H1 (cell line): Measurements from ENCODE around the gene LIF. TPM values are rescaled to one million over a fixed set of nuclear protein-coding genes. Genes with fewer than 3 reads are reported as not detected.

Source experiments
- CTCF ChIA-PET: fragments of 300-600 bp; sonication (Branson Sonifier 250); formaldehyde crosslinking; loops from one replicate; lab custom pipeline; 2021; ENCODE audit not compliant: partially characterized antibody; lab: Charles Lee
- POLR2A ChIA-PET: fragments of 300-600 bp; sonication (Branson Sonifier 250); formaldehyde crosslinking; loops from one replicate; lab custom pipeline; 2021; ENCODE audit warnings: inconsistent platforms; ENCODE audit not compliant: partially characterized antibody; lab: Charles Lee
- DNase-seq, 2 experiments: peaks; one replicate each; pipeline versions ENCODE4 v3.0.0 to v3.0.0-alpha.2; 2010 to 2022; ENCODE audit warnings: low spot score in 2 of 2, low read depth in 1 of 2, mixed read lengths in 1 of 2
- FAIRE-seq: peaks from 2 replicates; lab custom pipeline; 2011; peaks lifted over from hg19 to GRCh38; lab: Jason Lieb, UNC
- H2AFZ ChIP-seq: 2 replicates; pipeline ENCODE4 v1.8.1; 2012; ENCODE audit warnings: low read length, inconsistent platforms
- H2AK5ac ChIP-seq: 2 replicates; pipeline ENCODE4 v1.6.1; 2013; ENCODE audit warnings: low read depth, low read length
- H2BK120ac ChIP-seq: replicated peaks from 2 replicates; pipeline ENCODE3; 2013; ENCODE audit warnings: low read depth, low read length, inconsistent platforms
- H2BK12ac ChIP-seq: 2 replicates; pipeline ENCODE4 v1.6.1; 2013; ENCODE audit warnings: low read depth, low read length
- H2BK15ac ChIP-seq: 2 replicates; pipeline ENCODE4 v1.6.1; 2013; ENCODE audit warnings: low read length
- H2BK20ac ChIP-seq: 2 replicates; pipeline ENCODE4 v1.6.1; 2013; ENCODE audit warnings: low read length
- H2BK5ac ChIP-seq: 2 replicates; pipeline ENCODE4 v1.6.1; 2013; ENCODE audit warnings: low read depth, low read length
- H3K14ac ChIP-seq: 2 replicates; pipeline ENCODE4 v1.6.1; 2013; ENCODE audit warnings: inconsistent platforms; ENCODE audit not compliant: insufficient read length
- H3K18ac ChIP-seq: 2 replicates; pipeline ENCODE4 v1.6.1; 2013; ENCODE audit warnings: low read length; ENCODE audit errors: extremely low read depth
- H3K23ac ChIP-seq: 2 replicates; pipeline ENCODE4 v1.6.1; 2013; ENCODE audit warnings: inconsistent platforms; ENCODE audit not compliant: insufficient read length
- H3K23me2 ChIP-seq: 2 replicates; pipeline ENCODE4 v1.6.1; 2013; ENCODE audit warnings: low read depth, low read length
- H3K27ac ChIP-seq: 2 replicates; pipeline ENCODE4 v1.6.1; 2011; ENCODE audit warnings: low read depth, low read length, inconsistent platforms
- H3K27me3 ChIP-seq, 4 experiments: replicated peaks in 1 of 4; 1 replicate in 1 of 4; 2 replicates in 3 of 4; pipeline versions ENCODE4 v1.6.1 to v1.8.1; 2011 to 2013; ENCODE audit warnings: low read length in 3 of 4, mild to moderate bottlenecking in 3 of 4, inconsistent platforms in 2 of 4, mixed read lengths in 2 of 4, moderate library complexity in 1 of 4; ENCODE audit not compliant: control insufficient read depth in 3 of 4, insufficient read depth in 3 of 4; ENCODE audit errors: extremely low read depth in 1 of 4
- H3K36me3 ChIP-seq, 4 experiments: 2 replicates each; pipeline versions ENCODE4 v1.6.1 to v1.8.1; 2011 to 2013; ENCODE audit warnings: mild to moderate bottlenecking in 4 of 4, low read length in 3 of 4, moderate library complexity in 2 of 4, control low read depth in 1 of 4, inconsistent platforms in 1 of 4; ENCODE audit not compliant: insufficient read depth in 4 of 4, control insufficient read depth in 2 of 4
- H3K4ac ChIP-seq: replicated peaks from 2 replicates; pipeline ENCODE3; 2013; ENCODE audit warnings: low read length, low read depth, mixed read lengths, inconsistent platforms; ENCODE audit not compliant: insufficient read length
- H3K4me1 ChIP-seq, 4 experiments: replicated peaks in 1 of 4; 1 replicate in 1 of 4; 2 replicates in 3 of 4; pipeline versions ENCODE4 v1.6.1 to v1.8.1; 2011 to 2013; ENCODE audit warnings: low read length in 3 of 4, inconsistent platforms in 2 of 4, mixed read lengths in 1 of 4; ENCODE audit not compliant: insufficient read depth in 4 of 4, control insufficient read depth in 3 of 4
- H3K4me2 ChIP-seq, 2 experiments: 2 replicates each; pipeline versions ENCODE4 v1.6.1 to v1.8.1; 2011 to 2013; ENCODE audit warnings: low read depth in 2 of 2, low read length in 2 of 2, control low read depth in 1 of 2, inconsistent platforms in 1 of 2, mild to moderate bottlenecking in 1 of 2; ENCODE audit not compliant: insufficient read depth in 1 of 2
- H3K4me3 ChIP-seq, 4 experiments: fragments of 200-600, 300-600 bp in 1 of 4; sonication (generic), shearing (Covaris generic), sonication (Bioruptor Twin) in 1 of 4; 2 replicates each; pipeline versions ENCODE4 v1.5.1 to v1.8.1; 2011 to 2016; ENCODE audit warnings: low read length in 4 of 4, low read depth in 3 of 4, control low read depth in 2 of 4, inconsistent platforms in 2 of 4, mild to moderate bottlenecking in 2 of 4, mixed read lengths in 1 of 4, moderate library complexity in 1 of 4; ENCODE audit not compliant: insufficient read depth in 2 of 4; ENCODE audit errors: extremely low read depth in 1 of 4
- H3K56ac ChIP-seq: replicated peaks from 2 replicates; pipeline ENCODE3; 2013; ENCODE audit warnings: low read depth, mild to moderate bottlenecking, mixed read lengths, low read length, inconsistent platforms; ENCODE audit not compliant: insufficient read length
- H3K79me1 ChIP-seq: 2 replicates; pipeline ENCODE4 v1.6.1; 2013; ENCODE audit warnings: low read depth, low read length, control low read depth
- H3K79me2 ChIP-seq, 2 experiments: 2 replicates each; pipeline versions ENCODE4 v1.6.1 to v1.8.1; 2012 to 2013; ENCODE audit warnings: low read length in 2 of 2, mild to moderate bottlenecking in 2 of 2, inconsistent platforms in 1 of 2; ENCODE audit not compliant: insufficient read depth in 2 of 2, control insufficient read depth in 1 of 2
- H3K9ac ChIP-seq, 4 experiments: replicated peaks in 1 of 4; 1 replicate in 1 of 4; 2 replicates in 3 of 4; pipeline versions ENCODE4 v1.6.1 to v1.8.1; 2011 to 2013; ENCODE audit warnings: low read depth in 3 of 4, low read length in 3 of 4, control low read depth in 2 of 4, mild to moderate bottlenecking in 2 of 4, moderate library complexity in 2 of 4, inconsistent platforms in 1 of 4; ENCODE audit errors: extremely low read depth in 1 of 4
- H3K9me3 ChIP-seq, 2 experiments: 2 replicates each; pipeline versions ENCODE4 v1.6.1 to v1.8.1; 2012 to 2013; ENCODE audit warnings: mild to moderate bottlenecking in 2 of 2, moderate library complexity in 2 of 2, control low read depth in 1 of 2, inconsistent platforms in 1 of 2, low read depth in 1 of 2, low read length in 1 of 2, mixed read lengths in 1 of 2; ENCODE audit not compliant: insufficient read depth in 2 of 2
- H4K20me1 ChIP-seq, 2 experiments: replicated peaks in 1 of 2; 2 replicates each; pipeline versions ENCODE3 to v1.8.1; 2011 to 2013; ENCODE audit warnings: inconsistent platforms in 2 of 2, low read length in 2 of 2, mild to moderate bottlenecking in 1 of 2; ENCODE audit not compliant: insufficient read depth in 2 of 2, control insufficient read depth in 1 of 2
- H4K5ac ChIP-seq: 2 replicates; pipeline ENCODE4 v1.6.1; 2013; ENCODE audit warnings: low read length, low read depth, mixed read lengths, inconsistent platforms; ENCODE audit not compliant: insufficient read length
- H4K8ac ChIP-seq: 2 replicates; pipeline ENCODE4 v1.8.0; 2013; ENCODE audit warnings: mild to moderate bottlenecking, moderate library complexity, low read length, inconsistent platforms; ENCODE audit not compliant: insufficient read depth; ENCODE audit errors: extremely low read depth
- H4K91ac ChIP-seq: replicated peaks from 2 replicates; pipeline ENCODE3; 2013; ENCODE audit warnings: low read length, mixed read lengths, inconsistent platforms; ENCODE audit not compliant: insufficient read length
- BRCA1 ChIP-seq: IDR thresholded peaks from 2 replicates; pipeline ENCODE4 v1.6.1; 2012; ENCODE audit warnings: low read depth, low read length, improper control_type of control experiment
- EZH2 ChIP-seq: fragments of 200-600 bp; sonication (generic); IDR thresholded peaks from 2 replicates; pipeline ENCODE4 v1.7.1; 2012; ENCODE audit warnings: low read depth, mild to moderate bottlenecking, moderate library complexity, low read length, inconsistent platforms; ENCODE audit not compliant: severe bottlenecking
- SIRT6 ChIP-seq: IDR thresholded peaks from one replicate; pipeline ENCODE4 v1.7.1; 2012; ENCODE audit warnings: low read length, inconsistent platforms
- WGBS, 2 experiments: shearing (Covaris generic) in 1 of 2; methylation state at CpG; one replicate each; pipeline versions ENCODE4 v1.1.6 to v1.1.7; 2013 to 2015; ENCODE audit warnings: low lambda C conversion rate in 2 of 2, mixed read lengths in 2 of 2, inconsistent platforms in 1 of 2, low coverage in 1 of 2, missing lambda C conversion rate in 1 of 2; ENCODE audit not compliant: insufficient replicate concordance in 2 of 2, insufficient coverage in 1 of 2, insufficient read length in 1 of 2; ENCODE audit errors: extremely low coverage in 1 of 2, missing lambda C conversion rate in 1 of 2; 5-methylcytosine and 5-hydroxymethylcytosine counted together
- polyA plus RNA-seq, 7 experiments: library from polyadenylated mRNA; depleted of rRNA in 3 of 7; stranded (reverse) in 5 of 7; unstranded in 2 of 7; fragments of >200 nt in 5 of 7; fragments of 200-250 nt in 2 of 7; gene quantifications; 1 replicate in 5 of 7; 2 replicates in 1 of 7; 4 replicates in 1 of 7; pipeline versions ENCODE4 v1.2.1 to v1.2.3, GENCODE V29; 2011 to 2013; ENCODE audit warnings: missing spikeins in 2 of 7, mixed read lengths in 2 of 7
- total RNA-seq: library from RNA; stranded (reverse); fragmentation: NEBNext Ultra II Directional; extraction: Animal tissue kit (Norgen Biotek cat#: 25700); gene quantifications from 2 replicates; pipeline ENCODE4 v1.2.1, GENCODE V29; 2021

The LIF gene
- total and polyA plus RNA-seq, 2 of the 8 experiments (the other 6 are each of a cell fraction or from before 2014, with no cell fraction given), result 3.3 to 3.5 TPM

DNA sequence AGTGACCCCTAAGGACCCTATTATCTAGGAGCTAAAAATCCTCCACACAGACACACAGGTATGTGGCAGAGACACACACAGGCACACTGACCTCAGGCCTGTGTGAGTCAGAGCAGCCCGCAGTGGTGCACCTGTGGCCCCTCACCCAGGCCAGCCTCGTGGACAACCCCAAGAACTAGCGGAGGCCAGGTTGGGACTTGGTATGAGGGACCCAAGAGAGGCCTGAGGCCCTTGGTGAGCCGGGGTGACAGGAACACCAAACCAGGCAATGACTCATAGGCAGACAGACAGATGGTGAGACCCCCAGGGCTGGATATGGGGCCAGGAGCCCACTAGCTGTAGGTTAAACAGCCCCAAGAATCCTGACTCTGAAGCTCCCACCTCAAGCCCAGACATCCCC is 36.8 kb upstream of the LIF start:
- no peak overlapping the region for H4K5ac ChIP-seq
- no peak overlapping the region for H3K23ac ChIP-seq
- no peak for TF ChIP-seq BRCA1
- no peak for TF ChIP-seq SIRT6
- no peak for TF ChIP-seq EZH2
- H3K14ac ChIP-seq, result no peak overlapping the region
- peaks cover 0 to 4% of the 10 kb centered on the region in 2 experiments for H4K20me1 ChIP-seq
- no peak overlapping the region for H3K56ac ChIP-seq
- no peak overlapping the region for H2BK20ac ChIP-seq
- H3K9me3 ChIP-seq, result no peaks in the 10 kb centered on the region
- no peaks in the 10 kb centered on the region for H3K79me1 ChIP-seq
- no peaks in the 10 kb centered on the region for H3K79me2 ChIP-seq
- H2AFZ ChIP-seq, result no peak overlapping the region
- H3K23me2 ChIP-seq, result 0 out of 2 replicates have a peak, but pooled peaks cover under 1% of the 10 kb centered on the region
- H3K27me3 ChIP-seq, result no peaks in the 10 kb centered on the region
- no peak overlapping the region for H3K18ac ChIP-seq
- H3K4me1 ChIP-seq, result peaks cover 0 to 4% (median 2%) of the 10 kb centered on the region in 4 experiments; a peak in 5 of 7 replicates
- no peak overlapping the region for H3K27ac ChIP-seq
- no peak overlapping the region for H3K4me3 ChIP-seq
- WGBS, 2 experiments, result 86% methylated on average over 4 of the region's 4 CpGs; no CpG with 5 or more reads in 1 of the 2 experiments
- no peak overlapping the region for H2BK15ac ChIP-seq
- no peak for FAIRE-seq
- no peaks in the 10 kb centered on the region for H3K36me3 ChIP-seq
- H4K91ac ChIP-seq, result no peak overlapping the region
- CTCF ChIA-PET, result interaction anchor here (0.9 to 1.3 kb wide), 4 partner anchors 14 to 54 kb away, joined by 3 read pairs; no protein-coding TSS in a partner anchor
- no peak overlapping the region for H2AK5ac ChIP-seq
- DNase-seq, result no peak
- H2BK5ac ChIP-seq, result no peak overlapping the region
- no peak overlapping the region for H4K8ac ChIP-seq
- H3K4ac ChIP-seq, result no peak overlapping the region
- no peak overlapping the region for H2BK12ac ChIP-seq
- POLR2A ChIA-PET, result interaction anchor here (0.7 to 1.3 kb wide), 3 partner anchors 8 to 90 kb away, joined by 3 to 4 read pairs (median 3); no protein-coding TSS in a partner anchor
- H3K4me2 ChIP-seq, result no peak overlapping the region
- no peak overlapping the region for H3K9ac ChIP-seq
- no peak overlapping the region for H2BK120ac ChIP-seq
